Globus pallidus (tissue), 1 donor: ENCODE data around the gene KRTAP10-12.

Experiments
- DNase-seq: peaks from one replicate; pipeline ENCODE4 v3.0.0-alpha.2; 2015; ENCODE audit warnings: low spot score

The KRTAP10-12 gene

DNA sequence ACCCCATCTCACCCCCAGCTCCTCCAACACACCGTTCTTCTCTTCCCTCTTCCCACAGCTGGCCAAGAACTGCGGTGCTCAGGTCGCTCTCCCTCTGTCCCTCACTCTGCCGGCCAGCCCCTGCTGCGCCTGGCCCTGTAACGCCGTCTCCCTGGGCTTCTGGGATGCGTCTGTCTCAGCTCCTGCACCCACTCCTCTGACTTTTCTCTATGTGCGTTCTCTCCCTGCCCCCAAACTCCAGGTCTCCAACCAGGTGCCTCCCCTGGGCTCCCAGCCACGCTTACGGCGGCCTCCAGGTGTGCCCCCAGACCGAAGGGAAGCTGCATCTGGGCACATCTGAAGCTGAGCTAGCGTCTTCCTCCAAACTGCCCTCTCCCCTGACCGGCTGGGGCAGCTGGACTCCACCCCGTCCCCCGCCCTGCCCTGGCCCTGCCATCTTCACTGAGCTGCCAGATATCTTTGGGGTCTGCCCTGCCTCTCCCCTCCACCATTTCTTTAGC lies 2.6 kb downstream of the KRTAP10-12 start:
- no peak for DNase-seq

GRCh38 chr21:44700101-44701022 lies 3.4 kb downstream of the KRTAP10-12 start:
- DNase-seq = no peak

DNA sequence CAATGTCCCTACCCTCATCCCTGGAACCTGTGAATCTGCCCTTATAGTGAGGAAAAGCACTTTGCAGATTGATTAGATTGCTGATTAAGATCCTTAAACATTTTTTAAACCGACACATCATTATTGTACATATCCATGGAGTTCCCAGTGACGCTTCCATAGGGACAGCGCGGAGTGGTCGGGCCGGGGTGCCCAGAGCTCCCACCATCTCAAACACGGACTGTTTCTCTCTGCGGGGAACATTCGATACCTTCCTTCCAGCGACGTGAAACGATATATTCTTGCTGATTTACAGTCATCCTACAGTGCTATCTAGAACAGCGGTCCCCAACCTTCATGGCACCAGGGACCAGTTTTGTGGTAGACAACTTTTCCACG lies 4.0 kb downstream of the KRTAP10-12 start:
- DNase-seq = no peak

- no peak for DNase-seq
Measured at GRCh38 chr21:44701541-44701940, 4.6 kb downstream of the KRTAP10-12 start.

- no peak for DNase-seq
Measured at GRCh38 chr21:44702111-44702972, 5.4 kb downstream of the KRTAP10-12 start.

- no peak for DNase-seq
Measured at GRCh38 chr21:44702973-44703730, 6.2 kb downstream of the KRTAP10-12 start.

GRCh38 chr21:44703731-44704635 lies 7.0 kb downstream of the KRTAP10-12 start:
- DNase-seq = no peak

- DNase-seq = no peak
Measured at GRCh38 chr21:44704636-44705001, 7.6 kb downstream of the KRTAP10-12 start.

GRCh38 chr21:44706026-44706705 lies 9.2 kb downstream of the KRTAP10-12 start:
- no peak for DNase-seq

- DNase-seq = no peak
Measured at GRCh38 chr21:44706706-44707581, 10.0 kb downstream of the KRTAP10-12 start.

GRCh38 chr21:44708213-44708865 lies 11.4 kb downstream of the KRTAP10-12 start:
- no peak for DNase-seq

- no peak for DNase-seq
Measured at GRCh38 chr21:44708866-44709425, 12.0 kb downstream of the KRTAP10-12 start.

- no peak for DNase-seq
Measured at GRCh38 chr21:44709426-44710293, 12.7 kb downstream of the KRTAP10-12 start.

DNA sequence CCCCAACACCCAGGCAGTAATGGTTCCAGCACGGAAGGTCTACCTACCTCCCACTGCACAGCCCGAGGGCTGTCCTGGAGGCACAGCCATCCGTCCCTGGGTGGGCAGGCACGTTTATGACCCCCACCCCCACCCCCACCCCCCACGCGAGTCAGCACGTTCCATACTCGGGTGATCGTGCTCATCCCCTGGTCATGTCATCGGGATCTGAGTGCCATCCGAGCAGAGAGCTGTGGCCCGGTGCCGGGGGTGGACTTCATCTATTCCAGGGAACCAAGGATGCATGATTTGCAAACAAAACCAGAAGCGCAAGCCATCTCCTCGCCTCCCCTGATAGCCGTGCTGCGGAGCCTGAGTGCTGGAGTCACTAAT lies 13.3 kb downstream of the KRTAP10-12 start:
- DNase-seq = no peak

DNA sequence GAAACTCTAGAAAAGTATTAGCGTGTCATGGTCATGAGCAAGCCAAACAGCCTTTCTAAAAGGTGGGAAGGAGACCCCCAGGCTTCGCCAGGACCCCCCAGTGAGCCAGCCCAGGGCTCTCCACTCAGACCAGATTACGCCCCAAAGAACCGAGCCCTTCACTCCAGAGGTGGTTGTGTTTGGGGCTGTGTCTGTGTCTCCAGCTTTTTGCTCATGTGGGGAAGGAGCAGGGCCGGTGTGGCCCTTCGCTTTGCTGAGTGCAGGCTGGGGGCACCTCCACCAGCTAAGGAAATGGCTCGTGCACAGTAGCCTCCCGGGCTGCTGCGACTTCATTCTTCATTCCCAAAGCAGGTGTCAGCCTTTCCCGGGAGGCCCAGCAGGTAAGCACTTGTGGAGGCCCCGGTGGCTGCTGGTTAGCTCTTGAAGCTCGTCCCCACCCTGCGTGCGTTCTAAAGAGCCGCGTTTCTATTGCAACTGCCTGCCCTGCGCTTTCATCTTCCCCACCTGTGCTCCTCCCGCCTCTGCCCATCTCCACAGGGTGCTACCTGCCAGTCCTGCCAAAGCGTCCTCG lies 13.9 kb downstream of the KRTAP10-12 start:
- DNase-seq = no peak

DNA sequence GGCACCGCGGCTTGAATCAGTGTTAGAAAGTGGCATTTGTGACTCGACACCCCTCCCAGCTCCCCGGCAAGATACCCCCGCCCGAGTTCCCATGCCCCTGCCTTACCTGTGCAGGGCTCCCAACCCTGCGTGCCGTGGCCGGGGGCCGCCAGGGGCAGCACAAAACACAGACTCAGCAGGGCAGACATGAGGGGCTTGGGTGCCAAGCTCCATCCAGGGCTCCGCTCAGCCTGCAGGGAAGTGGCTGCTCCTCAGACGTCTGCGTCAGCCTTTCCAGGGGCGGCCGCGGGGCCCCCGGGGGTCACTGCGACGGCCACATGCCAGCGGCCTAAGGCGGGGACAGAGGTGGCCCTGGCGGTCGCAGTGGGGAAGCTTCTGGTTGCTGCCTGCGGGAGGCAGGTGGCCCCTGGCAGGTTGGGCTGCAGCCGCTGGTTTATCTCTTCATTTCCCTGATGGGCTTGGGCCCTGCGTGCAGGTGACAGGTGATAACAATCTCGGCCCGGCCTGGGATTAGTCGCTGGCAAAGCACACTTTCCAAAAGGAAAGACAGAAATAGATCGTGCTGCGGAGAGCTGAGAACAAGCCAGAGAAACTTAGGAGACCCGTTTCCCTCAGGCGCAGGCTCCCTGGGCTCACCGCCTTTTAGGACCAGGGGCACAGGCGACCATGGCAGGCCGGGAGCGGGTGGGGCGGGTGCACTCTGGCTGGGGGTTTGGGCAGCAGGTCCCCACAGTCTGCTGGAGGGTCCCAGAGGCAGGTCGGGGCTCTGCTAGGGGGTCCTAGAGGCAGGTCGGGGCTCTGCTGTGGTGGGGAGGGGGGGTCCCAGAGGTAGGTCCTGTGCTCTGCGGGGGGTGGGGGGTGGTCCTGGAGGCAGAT lies 14.6 kb downstream of the KRTAP10-12 start, which contains the start of gene TSPEAR:
Gene TSPEAR (minus strand): TSS at position 246 of the 876 bp plus-strand sequence. CDS start 58 bp downstream, at position 188.
- no peak for DNase-seq
